ENCODE measurements around the gene AGO3. TPM values are rescaled to one million over a fixed set of nuclear protein-coding genes. Genes with fewer than 3 reads are reported as not detected.
"Not testable (repeated sequence)": the region's sequence is repeated elsewhere in the genome, so short reads cannot be mapped to it uniquely, and the experiment has no call there.

The AGO3 gene
- total RNA-seq, 4 donors from 2014 or later = 21.2 to 47.8 (median 36.0) TPM

- Histone ChIP-seq H3K4me1 (no peaks in the 10 kb centered on the region), H3K36me3 (no peaks in the 10 kb centered on the region), H3K9me3 (no peaks in the 10 kb centered on the region), H3K4me3 (no peak overlapping the region), H3K27ac (no peak overlapping the region), H3K27me3 (no peaks in the 10 kb centered on the region)
- TF ChIP-seq POLR2A (IDR thresholded peaks at IDR 0.05) (no peak), CTCF (IDR thresholded peaks at IDR 0.05) (no peak)
- no peak for DNase-seq
- intact Hi-C loops (cut with DNase I; ENCODE audit: low total_unique reads) = no loop called here
These were observed 42.6 kb upstream of the AGO3 start for GRCh38 chr1:35888255-35888654.

GRCh38 chr1:35888981-35889380, 41.9 kb upstream of the AGO3 start:
- H3K9me3 ChIP-seq; H3K27ac ChIP-seq; H3K4me1 ChIP-seq; intact Hi-C loops (cut with DNase I; ENCODE audit: low total_unique reads); H3K27me3 ChIP-seq; DNase-seq; H3K4me3 ChIP-seq; H3K36me3 ChIP-seq: not testable (repeated sequence)

GRCh38 chr1:35893051-35893879, 37.6 kb upstream of the AGO3 start:
- Histone ChIP-seq H3K36me3 (no peaks in the 10 kb centered on the region), H3K27me3 (no peaks in the 10 kb centered on the region), H3K27ac (no peak overlapping the region), H3K9me3 (no peaks in the 10 kb centered on the region), H3K4me1 (no peaks in the 10 kb centered on the region), H3K4me3 (no peak overlapping the region)
- TF ChIP-seq POLR2A (IDR thresholded peaks at IDR 0.05) (no peak), CTCF (IDR thresholded peaks at IDR 0.05) (no peak)
- intact Hi-C loops (cut with DNase I; ENCODE audit: low total_unique reads) = no loop called here
- DNase-seq = no peak

GRCh38 chr1:35894183-35894582, 36.7 kb upstream of the AGO3 start:
- H3K36me3 ChIP-seq = no peaks in the 10 kb centered on the region
- no peak overlapping the region for H3K27ac ChIP-seq

GRCh38 chr1:35894656-35895055, 36.2 kb upstream of the AGO3 start:
- Histone ChIP-seq H3K27ac (no peak overlapping the region), H3K4me1 (no peaks in the 10 kb centered on the region), H3K27me3 (no peaks in the 10 kb centered on the region), H3K36me3 (no peaks in the 10 kb centered on the region), H3K4me3 (no peak overlapping the region), H3K9me3 (no peaks in the 10 kb centered on the region)
- DNase-seq = no peak
- intact Hi-C loops (cut with DNase I; ENCODE audit: low total_unique reads) = no loop called here
- TF ChIP-seq CTCF (IDR thresholded peaks at IDR 0.05) (no peak), POLR2A (IDR thresholded peaks at IDR 0.05) (no peak)

More at GRCh38 chr1:35894183-35894582, 36.7 kb upstream of the AGO3 start:
- H3K9me3 ChIP-seq = no peaks in the 10 kb centered on the region
- H3K4me1 ChIP-seq = no peaks in the 10 kb centered on the region
- DNase-seq = no peak
- intact Hi-C loops (cut with DNase I; ENCODE audit: low total_unique reads) = no loop called here
- no peak overlapping the region for H3K4me3 ChIP-seq
- no peak for TF ChIP-seq CTCF (IDR thresholded peaks at IDR 0.05)
- TF ChIP-seq POLR2A (IDR thresholded peaks at IDR 0.05) = no peak
- no peaks in the 10 kb centered on the region for H3K27me3 ChIP-seq

Measured in uterus (tissue), 4 donors.